ENCODE data around the gene ZDHHC11B.
"Not testable (repeated sequence)": the region's sequence is repeated elsewhere in the genome, so short reads cannot be mapped to it uniquely, and the experiment has no call there.

Gene ZDHHC11B

GRCh38 chr5:714215-715118, 70.1 kb downstream of the ZDHHC11B start:
- DNase-seq, result not testable (repeated sequence)

GRCh38 chr5:713686-714085, 70.8 kb downstream of the ZDHHC11B start:
- not testable (repeated sequence) for DNase-seq

DNA sequence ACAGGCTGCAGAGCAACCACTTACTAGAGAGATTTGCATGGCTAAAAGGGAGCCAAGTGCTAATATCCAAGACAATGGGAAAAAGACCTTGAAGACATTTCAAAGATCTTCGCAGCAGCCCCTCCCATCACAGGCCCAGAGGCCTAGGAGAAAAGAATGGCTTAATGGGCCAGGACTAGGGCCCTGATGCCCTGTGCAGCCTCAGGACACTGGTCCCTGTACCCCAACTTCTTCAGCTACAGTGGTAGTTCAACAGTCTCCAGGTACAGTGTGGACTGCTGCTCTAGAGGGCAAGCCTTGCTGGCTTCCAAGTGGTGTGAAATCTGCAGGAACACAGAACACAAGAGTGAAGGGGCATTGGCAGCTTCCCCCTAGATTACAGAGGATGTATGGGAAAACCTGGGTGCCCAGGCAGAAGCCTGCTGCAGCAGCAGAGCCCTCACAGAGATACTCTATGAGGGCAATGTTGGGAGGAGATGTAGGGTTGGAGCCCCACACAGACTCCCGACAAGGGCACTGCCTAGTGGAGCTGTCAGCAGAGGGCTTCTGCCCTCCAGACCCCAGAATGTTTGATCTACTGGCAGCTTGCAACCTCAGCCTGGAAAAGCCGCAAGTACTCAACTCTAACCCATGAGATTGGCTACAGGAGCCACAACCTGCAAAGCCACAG, 75.5 kb downstream of the ZDHHC11B start:
- DNase-seq, result not testable (repeated sequence)

GRCh38 chr5:708374-708773, 76.2 kb downstream of the ZDHHC11B start:
- not testable (repeated sequence) for DNase-seq

GRCh38 chr5:706127-706526, 78.4 kb downstream of the ZDHHC11B start:
- DNase-seq, result not testable (repeated sequence)

DNA sequence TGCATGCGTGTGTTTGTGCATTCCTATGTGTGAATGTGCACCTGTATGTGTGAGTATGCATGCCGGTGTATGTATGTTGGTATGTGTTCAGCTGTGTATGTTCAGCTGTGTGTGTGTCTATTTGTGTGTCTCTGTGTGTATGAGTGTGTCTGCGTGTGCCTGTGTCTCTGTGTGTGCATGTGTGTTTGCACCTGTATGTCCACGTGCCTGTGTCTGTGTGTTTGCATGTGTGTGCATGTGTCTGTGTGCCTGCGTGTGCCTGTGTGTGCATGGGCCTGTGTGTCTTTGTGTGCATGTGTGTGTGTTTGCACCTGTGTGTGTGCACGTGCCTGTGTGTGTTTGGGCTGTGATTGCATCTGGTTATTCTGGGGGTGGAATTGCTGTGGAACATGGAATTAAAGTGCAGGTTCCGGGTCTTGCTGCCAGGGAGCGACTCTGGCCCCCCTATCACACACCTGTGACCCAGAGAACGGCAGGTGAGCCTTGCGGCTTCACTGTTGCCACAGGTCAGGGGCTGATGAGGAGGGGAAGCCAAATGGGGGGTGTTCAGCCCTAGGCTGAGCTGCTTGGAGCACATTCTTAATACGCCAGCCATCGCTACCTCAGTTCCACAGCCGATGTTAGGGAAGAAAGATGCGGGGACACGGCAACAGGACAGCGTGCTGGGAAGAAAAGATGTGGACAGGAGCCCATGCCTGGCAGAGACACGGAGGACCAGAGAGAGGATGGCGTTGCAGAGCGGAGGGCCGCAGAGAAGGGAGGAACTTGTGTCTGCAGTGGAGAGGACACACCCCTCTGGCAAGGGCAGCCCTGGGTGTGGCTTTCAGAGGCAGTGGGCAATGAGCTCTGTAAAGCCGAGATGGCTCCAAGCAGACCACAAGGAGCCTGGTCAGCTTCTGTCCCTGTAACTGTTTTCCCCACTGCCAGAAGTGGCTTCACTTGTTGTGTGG, 87.5 kb downstream of the ZDHHC11B start:
- not testable (repeated sequence) for DNase-seq

- not testable (repeated sequence) for DNase-seq
Observed at GRCh38 chr5:696191-696590, 88.3 kb downstream of the ZDHHC11B start.

DNA sequence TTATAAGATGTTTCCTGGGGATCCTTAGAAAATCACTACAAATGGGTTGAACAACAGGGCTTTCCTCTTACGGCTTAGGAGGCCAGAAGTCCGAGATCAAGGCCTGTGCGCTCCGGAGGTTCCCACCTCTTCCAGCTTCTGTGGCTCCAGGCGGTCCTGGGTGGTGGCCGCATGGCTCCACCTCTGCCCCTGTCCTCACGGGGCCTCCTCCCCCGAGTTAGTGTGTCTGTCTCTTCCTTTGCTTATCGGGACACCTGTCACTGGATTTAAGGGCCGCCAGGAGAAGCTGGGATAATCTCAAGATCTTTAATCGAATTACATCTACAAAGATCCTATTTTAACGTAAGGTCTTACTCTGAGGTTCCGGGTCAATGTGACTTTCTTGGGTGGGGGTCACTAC, 89.1 kb downstream of the ZDHHC11B start:
- not testable (repeated sequence) for DNase-seq

- peak; percentile 39 for DNase-seq
Observed at GRCh38 chr5:694042-694431, 90.5 kb downstream of the ZDHHC11B start.

GRCh38 chr5:693271-694041, 91.1 kb downstream of the ZDHHC11B start, which contains the start of gene TPPP:
Gene TPPP (minus strand): TSS chr5:693352. CDS start chr5:678060, 15,292 bp downstream.
- DNase-seq, result peak; percentile 84

GRCh38 chr5:692529-693041, 91.9 kb downstream of the ZDHHC11B start:
- not testable (repeated sequence) for DNase-seq

GRCh38 chr5:691817-692528, 92.6 kb downstream of the ZDHHC11B start:
- DNase-seq, result no peak

DNA sequence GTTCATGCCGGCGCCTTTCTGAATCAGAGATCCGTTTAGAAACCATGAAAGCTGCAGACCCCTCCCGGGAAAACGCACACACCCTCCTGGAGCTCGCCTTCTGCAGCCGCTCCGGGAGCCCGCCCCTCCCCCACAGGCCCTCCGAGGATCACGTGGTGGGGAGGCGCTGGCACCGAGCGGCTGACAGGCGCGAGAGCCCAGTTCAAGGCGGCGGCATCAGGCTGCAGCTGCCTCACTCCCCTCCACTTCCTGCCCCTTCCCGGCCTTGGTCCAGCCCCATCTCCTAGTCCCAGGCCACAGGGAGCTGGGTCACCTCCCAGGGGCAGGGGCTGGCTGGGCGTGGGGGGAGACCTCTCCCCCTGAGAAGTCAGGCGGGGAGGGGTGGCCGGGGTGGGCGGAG, 93.5 kb downstream of the ZDHHC11B start:
- not testable (repeated sequence) for DNase-seq

- not testable (repeated sequence) for DNase-seq
Observed at GRCh38 chr5:690293-690692, 94.2 kb downstream of the ZDHHC11B start.

DNA sequence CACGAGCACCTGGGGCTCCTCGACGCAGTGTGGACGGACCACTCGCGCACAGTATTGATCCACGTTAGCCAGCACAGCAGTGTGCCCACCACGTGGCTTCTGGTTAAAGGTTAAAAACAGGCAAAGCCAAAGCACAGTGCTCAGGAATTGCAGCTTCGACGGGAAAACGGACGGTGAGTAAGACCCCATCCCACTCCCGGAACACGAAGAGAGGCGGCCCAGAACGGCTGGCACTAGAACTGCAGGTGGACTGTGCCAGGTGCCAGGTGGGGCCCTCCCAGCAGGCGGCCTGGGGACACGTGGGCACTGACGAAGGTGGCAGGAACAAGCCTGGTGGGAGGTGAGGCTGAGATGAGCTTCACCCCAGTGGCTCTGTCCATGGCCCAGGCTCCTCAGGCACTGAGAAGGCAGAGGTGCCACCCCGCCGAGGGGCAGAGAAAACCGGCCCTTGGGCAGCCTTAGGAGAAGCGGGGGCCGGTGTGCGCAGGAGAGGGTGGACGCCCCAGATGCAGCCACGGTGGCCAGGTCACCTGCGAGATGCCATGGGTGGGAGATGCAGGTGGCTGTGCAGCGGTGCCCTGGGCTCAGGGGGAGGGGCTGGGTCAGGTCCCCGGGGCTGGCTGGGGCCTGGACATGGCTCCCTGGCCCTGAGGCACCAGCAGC, 96.0 kb downstream of the ZDHHC11B start:
- not testable (repeated sequence) for DNase-seq

- not testable (repeated sequence) for DNase-seq
Observed at GRCh38 chr5:686936-687335, 97.6 kb downstream of the ZDHHC11B start.

DNA sequence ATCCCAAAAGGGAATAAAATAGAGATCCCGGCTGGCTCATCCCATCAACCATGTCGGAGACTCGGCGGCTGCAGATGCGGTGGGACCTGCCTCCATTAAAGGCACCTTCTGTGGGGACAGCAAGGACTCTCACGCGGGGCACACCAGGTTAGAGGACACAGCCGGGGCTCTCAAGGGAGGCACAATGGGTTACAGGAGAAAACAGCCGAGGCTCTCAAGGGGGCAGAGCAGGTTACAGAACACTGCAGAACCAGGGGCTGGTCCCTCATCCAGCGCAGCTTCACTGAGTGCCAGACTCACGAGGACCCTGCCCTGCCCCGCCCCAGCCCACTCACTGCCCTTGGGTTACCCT, 98.4 kb downstream of the ZDHHC11B start:
- not testable (repeated sequence) for DNase-seq

DNA sequence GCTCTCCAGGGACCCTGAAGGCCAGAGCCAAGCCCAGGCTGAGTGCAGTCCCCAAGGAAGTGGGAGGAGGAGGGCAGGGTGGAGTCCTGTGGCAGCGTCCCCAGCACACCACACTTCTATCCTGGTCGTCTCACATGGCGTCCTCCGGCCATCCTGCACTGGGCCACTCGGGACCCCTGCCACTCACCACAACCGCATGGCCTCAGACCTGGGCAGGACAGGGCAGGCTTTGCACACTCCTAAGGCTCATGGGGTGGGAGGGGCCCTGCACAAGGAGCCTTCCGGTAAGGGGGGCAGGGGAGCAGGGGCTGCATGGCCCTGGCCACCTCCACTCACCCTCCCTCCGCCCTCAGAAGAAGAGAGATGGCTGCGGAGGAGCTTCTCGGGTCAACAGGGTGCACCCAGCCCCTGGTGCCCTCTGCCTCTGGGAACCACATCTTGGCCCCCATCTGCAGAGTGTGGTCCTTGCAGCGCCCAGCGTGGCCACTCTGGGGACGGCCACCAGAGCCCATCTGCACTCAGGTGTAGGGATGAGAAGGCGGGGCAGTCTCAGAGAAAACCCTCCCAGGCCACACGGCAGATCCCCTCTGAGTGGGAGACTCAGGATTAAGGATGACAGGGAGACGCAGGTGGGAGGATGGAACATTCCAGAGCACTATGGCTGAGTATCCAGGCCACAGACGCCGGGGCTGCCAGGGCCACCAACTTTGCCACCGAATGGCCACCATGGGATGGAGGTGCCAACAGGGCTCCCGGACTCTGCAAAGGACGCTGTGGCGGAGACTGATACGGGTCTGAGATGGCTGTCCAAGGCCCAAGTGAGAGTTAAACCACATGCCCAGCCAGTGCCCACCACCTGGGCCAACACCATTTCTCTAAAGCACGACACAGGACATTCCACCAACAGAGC, 99.0 kb downstream of the ZDHHC11B start:
- no peak for DNase-seq

DNA sequence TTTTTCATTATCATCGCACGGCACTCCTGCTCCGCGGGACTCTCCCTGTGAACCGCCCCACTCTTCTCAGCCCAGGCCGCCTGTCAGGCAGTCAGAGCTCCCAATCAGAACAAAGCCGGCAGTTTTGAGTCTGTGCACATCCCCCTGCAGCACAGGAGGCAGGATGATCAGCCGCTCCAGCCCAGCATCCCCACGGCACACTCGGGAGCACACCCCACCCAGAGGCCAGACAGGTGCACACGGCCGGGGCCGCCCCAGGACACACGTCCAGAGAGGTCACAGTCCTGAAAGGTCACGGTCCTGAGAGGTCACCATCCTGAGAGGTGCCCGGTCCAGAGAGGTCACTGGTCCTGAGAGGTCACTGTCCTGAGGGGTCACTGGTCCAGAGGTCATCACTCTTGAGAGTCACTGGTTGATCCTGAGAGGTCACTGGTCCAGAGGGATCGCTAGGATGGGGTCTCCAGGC, 99.7 kb downstream of the ZDHHC11B start:
- DNase-seq, result no peak
